GM23248 (cell line): Measurements from ENCODE around the gene TRIM49B. TPM values are rescaled to one million over a fixed set of nuclear protein-coding genes. Genes with fewer than 3 reads are reported as not detected.

Experiments used
- polyA plus RNA-seq: library from polyadenylated mRNA; unstranded; fragments of >200 nt; fragmentation: Nextera tagmentation; extraction: Ambion mirVana; gene quantifications from 2 replicates; pipeline ENCODE4 v1.2.1, GENCODE V29; 2016
- small RNA-seq: library from RNA; depleted of rRNA; stranded (forward); fragments of <200 nt; gene quantifications from one replicate; pipeline ENCODE3, GENCODE V24; 2014; ENCODE audit warnings: low read depth, low replicate concordance
- total RNA-seq: library from RNA; depleted of rRNA; stranded (reverse); fragments of >200 nt; shearing (Covaris generic); gene quantifications from 2 replicates; pipeline ENCODE4 v1.2.3, GENCODE V29; 2014; rRNA removed

TRIM49B gene
- total and polyA plus RNA-seq, 2 experiments from 2014 or later: not detected

Small RNAs within 50 kb of the gene (small RNA-seq; reads per million reads assigned to genes)
- gene AC084851.1: not detected

Other genes starting within 250 kb of the TRIM49B start
- not detected in 2 replicates for gene TRIM51G, start 44.9 kb upstream of the TRIM49B start, total RNA-seq
- gene TRIM51G, start 44.9 kb upstream of the TRIM49B start, polyA plus RNA-seq: not detected in 2 replicates
- not detected in 2 replicates for gene TRIM64C, start 30.3 kb downstream of the TRIM49B start, total RNA-seq
- gene TRIM64C, start 30.3 kb downstream of the TRIM49B start, polyA plus RNA-seq: not detected in 2 replicates
- gene FOLH1, start 179.8 kb downstream of the TRIM49B start, total RNA-seq: not detected in 2 replicates
- gene FOLH1, start 179.8 kb downstream of the TRIM49B start, polyA plus RNA-seq: not detected in 2 replicates